Measurements from ENCODE around the gene MEIS2.

MEIS2 gene

GRCh38 chr15:36977659-36978058, 122.7 kb downstream of the MEIS2 start:
- in situ Hi-C loops (cut with MboI; ENCODE audit: low sequenced_read_pairs), result no loop called here

- in situ Hi-C loops (cut with MboI; ENCODE audit: low sequenced_read_pairs), result no loop called here
Measured at GRCh38 chr15:36972704-36973103, 127.6 kb downstream of the MEIS2 start.

DNA sequence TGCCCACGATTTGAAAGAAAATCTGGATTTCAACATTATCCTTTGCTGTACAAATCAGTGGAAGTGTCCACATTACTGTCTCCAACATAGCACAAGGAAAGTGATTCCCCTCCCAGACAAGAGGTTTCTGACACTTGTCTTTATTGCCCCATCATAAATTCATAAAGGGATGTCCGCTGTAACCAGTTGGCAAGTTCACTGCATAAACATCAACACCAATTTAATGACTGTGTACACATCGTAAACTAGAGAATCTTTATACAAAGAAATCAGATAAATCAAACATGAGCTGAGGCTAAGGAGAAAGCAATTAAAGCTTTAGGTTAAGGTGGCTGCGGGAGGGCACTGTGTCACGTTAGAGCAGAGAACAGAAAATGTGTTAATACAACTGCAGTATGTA, 129.8 kb downstream of the MEIS2 start:
- in situ Hi-C loops (cut with MboI; ENCODE audit: low sequenced_read_pairs), result no loop called here

DNA sequence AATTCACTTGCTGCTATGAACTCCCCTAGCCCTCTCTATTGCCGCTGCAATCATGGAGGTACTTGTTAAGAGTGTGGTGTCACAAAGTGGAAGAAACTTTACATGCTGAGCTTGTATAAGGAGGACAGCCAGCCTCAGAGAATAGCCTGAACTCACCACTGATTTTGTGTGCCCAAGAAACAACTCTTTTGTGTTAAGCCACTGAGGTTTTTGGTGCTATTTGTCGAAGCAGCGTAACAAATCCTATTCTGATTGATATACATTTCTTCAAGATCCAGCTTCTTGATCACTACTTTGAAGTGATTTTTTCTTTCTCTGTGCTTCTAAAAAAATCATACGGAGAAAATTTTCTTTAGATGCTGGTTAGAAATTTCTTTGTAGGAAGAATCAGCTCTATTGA, 132.4 kb downstream of the MEIS2 start:
- in situ Hi-C loops (cut with MboI; ENCODE audit: low sequenced_read_pairs), result no loop called here

DNA sequence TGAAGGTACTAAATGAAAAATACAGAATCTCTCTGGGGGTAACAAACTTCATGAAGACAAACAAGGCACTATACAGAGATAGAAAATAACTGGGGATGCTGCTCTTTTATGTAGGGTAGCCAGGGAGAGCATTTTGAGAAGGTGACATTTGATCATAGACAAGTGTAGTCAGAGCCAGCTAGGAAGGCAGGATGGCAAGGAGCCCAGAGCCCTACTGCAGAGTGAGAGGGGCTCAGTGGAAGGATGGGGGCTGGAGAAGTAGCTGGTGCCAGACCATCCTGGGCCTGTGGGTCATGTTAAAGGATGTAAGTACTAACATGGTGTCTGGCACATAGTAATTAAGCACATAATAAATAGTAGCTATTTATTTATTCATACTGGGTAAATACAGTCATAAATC, 133.6 kb downstream of the MEIS2 start:
- in situ Hi-C loops (cut with MboI; ENCODE audit: low sequenced_read_pairs), result no loop called here

GRCh38 chr15:36965570-36966342, 134.6 kb downstream of the MEIS2 start:
- in situ Hi-C loops (cut with MboI; ENCODE audit: low sequenced_read_pairs), result no loop called here

GRCh38 chr15:36964626-36965025, 135.7 kb downstream of the MEIS2 start:
- in situ Hi-C loops (cut with MboI; ENCODE audit: low sequenced_read_pairs), result no loop called here

DNA sequence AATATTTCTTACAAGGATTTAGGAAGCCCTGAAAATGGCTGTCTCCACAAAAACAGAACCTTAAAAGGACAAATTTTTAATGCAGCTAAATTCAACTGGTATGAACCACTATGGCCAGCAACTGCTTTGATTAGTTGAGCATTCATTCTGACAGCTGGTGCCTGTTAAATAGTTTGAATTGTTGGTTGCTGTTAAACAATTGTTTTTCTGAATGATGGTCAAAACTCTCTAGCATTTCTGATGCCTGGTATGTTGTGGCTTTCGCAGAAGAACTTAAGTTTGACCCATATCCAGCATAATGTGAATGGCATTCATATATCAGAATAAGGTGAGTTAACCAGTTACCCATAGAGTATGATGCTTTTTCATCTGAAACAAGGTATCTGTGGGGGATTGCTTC, 138.4 kb downstream of the MEIS2 start:
- in situ Hi-C loops (cut with MboI; ENCODE audit: low sequenced_read_pairs), result no loop called here

GRCh38 chr15:36960947-36961227, 139.5 kb downstream of the MEIS2 start:
- in situ Hi-C loops (cut with MboI; ENCODE audit: low sequenced_read_pairs), result no loop called here

DNA sequence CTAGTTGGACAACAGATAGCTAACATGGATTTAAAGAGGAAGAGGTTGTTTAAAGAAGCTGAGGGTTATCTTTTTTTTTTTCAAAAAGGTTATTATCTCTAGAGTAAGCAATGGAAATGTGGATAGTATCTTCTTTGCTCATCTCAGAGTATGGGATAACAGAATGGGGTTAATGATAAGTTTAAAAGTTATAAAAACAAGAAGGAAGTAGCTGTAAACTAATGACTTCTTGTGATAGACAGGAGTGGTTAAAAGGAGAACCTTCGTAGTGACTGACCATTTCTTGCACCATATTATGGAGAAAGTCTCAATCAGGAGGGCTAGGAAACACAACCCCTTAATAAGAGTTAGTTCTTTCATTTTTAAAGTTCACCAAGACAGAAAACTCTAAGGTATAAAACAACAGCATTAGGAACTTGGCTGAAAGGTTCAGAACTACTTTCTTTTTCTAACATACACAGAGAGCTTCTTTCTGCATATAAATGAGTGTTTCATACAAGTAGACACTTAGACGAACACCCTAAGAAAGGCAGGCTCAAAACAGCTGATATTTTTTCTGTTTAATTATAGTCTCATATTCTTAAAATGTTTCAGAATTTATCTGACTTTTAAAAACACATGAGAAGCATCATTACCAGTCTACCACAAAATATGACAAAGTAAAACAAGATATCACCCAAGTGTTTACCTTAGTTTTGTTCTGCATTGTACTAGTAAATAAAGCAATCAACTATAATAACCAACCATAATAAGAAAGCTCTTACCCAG, 140.0 kb downstream of the MEIS2 start:
- in situ Hi-C loops (cut with MboI; ENCODE audit: low sequenced_read_pairs), result no loop called here

GRCh38 chr15:36959746-36960145, 140.6 kb downstream of the MEIS2 start:
- in situ Hi-C loops (cut with MboI; ENCODE audit: low sequenced_read_pairs), result no loop called here

- in situ Hi-C loops (cut with MboI; ENCODE audit: low sequenced_read_pairs), result no loop called here
Measured at GRCh38 chr15:36958606-36959005, 141.7 kb downstream of the MEIS2 start.

GRCh38 chr15:36954486-36954885, 145.9 kb downstream of the MEIS2 start:
- in situ Hi-C loops (cut with MboI; ENCODE audit: low sequenced_read_pairs), result no loop called here

DNA sequence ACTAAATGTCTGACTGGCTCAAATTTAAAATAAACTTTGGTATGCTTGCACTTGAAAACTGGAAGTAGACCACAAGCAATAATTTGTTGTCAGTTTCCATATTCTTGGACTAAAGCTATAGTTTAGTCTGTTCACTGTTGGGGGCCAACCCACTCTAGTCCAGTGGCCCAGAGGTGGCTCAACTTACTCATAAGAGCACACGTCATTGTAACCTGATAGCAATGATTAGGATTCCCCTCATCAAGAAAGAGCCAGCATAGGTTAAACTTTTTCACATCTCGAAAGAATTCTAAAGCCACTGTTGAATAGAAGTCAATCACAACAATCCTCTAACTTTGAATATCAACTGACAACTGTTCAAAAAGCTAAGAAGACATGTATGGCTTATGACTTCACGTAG, 147.0 kb downstream of the MEIS2 start:
- in situ Hi-C loops (cut with MboI; ENCODE audit: low sequenced_read_pairs), result no loop called here

DNA sequence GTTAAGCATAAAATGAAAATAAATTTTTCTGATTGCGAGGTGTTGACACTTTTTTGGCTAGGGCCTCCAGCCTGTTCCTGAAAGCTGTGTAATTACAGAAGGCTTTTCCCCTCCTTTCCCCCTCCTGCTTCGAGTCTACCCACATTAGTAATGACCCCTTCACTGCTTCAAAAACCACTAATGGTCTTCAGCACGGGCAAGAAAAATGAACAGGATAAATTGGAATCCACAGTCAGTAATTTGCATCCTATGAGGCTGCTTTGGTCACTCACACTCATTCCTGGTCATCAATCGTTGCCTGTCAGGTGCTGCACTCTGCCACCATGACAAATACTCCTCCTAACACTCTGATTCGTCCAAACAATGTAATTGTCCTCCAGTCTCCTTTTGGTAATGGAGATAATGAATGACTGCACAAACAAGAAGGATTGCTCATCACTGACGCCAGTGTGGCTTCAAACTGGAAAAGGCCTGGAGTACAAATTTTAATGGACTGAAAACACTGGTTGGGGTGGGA, 148.6 kb downstream of the MEIS2 start:
- in situ Hi-C loops (cut with MboI; ENCODE audit: low sequenced_read_pairs), result no loop called here

- in situ Hi-C loops (cut with MboI; ENCODE audit: low sequenced_read_pairs), result no loop called here
Measured at GRCh38 chr15:36950371-36950770, 150.0 kb downstream of the MEIS2 start.

GRCh38 chr15:36948982-36949381, 151.4 kb downstream of the MEIS2 start:
- in situ Hi-C loops (cut with MboI; ENCODE audit: low sequenced_read_pairs), result no loop called here

GRCh38 chr15:36947035-36947719, 153.2 kb downstream of the MEIS2 start:
- in situ Hi-C loops (cut with MboI; ENCODE audit: low sequenced_read_pairs), result no loop called here

DNA sequence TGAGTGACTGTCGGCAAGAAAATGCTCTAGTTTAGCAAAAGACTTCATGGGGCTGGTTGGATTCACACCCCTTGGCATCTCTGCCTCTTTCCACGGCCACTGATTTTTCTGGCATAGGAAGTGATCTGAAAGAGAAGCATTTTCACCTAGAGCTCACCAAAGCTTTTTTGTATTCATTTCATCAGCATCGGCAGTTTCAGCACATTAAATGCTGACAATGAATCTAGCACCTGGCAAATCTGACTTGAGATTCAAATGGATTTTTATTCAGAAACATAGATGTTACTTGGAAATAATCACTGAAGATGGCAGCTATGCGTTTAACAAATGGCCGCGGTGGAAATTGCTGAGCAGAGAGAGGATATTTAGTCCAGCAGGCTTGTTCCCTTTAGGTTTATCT, 155.9 kb downstream of the MEIS2 start:
- in situ Hi-C loops (cut with MboI; ENCODE audit: low sequenced_read_pairs), result no loop called here

DNA sequence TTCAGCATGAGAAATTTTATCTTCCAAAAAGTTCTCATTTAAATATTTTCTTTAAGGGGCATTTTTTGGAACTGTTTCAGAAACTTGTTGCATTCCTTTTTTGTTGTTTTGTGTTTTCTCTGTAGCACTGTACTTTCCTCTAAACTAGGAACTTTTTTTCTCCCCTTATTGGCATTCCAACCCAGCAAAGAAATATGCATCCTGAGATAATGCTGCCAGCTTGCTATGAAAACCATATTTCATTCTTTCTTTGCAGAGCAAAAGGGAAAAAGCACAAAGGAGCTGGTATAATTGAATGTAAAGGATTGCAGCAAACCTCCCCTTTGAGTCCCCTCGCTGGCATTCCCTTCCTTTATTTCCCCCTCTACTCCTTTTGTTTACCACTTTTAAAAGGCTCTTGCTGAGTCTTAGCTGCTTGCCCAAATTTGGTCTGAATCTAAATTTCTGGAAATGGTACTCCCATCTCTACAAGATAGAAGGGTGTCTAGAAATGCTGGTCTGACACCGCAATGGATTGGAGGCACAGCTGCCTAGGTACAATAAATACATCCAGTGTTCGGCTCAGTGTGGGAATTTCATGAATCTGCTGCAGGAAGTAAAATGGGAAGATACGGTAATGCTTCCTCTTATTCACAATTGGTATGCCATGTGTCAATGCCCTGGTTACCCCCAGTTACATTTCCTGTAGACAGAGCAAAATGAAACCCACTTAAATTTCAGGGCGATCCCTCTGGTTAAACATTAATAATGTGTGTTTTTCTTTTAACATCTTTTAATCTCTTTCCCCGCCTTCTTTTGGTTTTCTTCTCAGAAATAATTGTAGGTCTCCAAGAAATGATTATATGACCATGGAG, 156.6 kb downstream of the MEIS2 start:
- in situ Hi-C loops (cut with MboI; ENCODE audit: low sequenced_read_pairs), result no loop called here

DNA sequence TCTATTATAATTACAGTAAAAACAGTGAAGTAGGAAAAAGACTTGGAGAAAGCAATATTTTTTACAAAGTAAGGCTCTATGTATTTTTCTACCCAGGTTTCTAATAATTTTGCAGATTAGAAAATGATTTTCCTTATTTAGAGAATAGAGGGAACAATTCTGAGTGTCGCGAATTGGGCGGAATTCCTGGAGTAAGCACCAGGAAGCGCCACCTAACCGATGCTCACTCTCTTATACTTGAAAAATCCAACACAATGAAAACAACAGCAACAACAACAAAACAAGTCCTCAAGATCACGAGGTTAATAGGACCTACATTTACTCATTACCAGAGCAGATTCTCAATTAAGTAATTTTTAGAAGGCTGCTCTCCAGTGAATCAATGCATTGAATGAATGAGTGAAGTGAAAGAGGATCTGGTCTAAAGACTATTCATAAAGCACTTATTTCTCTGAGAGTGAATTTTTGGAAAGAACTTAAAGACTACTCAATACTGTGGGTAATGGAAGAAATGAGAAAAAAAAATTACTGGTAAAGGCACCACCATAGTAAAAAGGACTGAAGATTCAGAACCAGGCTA, 158.0 kb downstream of the MEIS2 start:
- in situ Hi-C loops (cut with MboI; ENCODE audit: low sequenced_read_pairs), result no loop called here
